ENCODE results near the gene CNOT4.

The CNOT4 gene

GRCh38 chr7:135334830-135335543 is 174.9 kb downstream of the CNOT4 start:
- ATAC-seq: peak; percentile 10; the same call in 2 of the 3 replicates
- TF ChIP-seq ESRRG (CRISPR knock-in tag; IDR thresholded peaks at IDR 0.05): no peak
- no peak for TF ChIP-seq TCF4 (CRISPR knock-in tag; IDR thresholded peaks at IDR 0.05; ENCODE audit: borderline replicate concordance)
- no peak for TF ChIP-seq SNAI2 (CRISPR knock-in tag; IDR thresholded peaks at IDR 0.05)
- no peak for TF ChIP-seq PATZ1 (CRISPR knock-in tag; IDR thresholded peaks at IDR 0.05; ENCODE audit: borderline replicate concordance)
- TF ChIP-seq RARB (CRISPR knock-in tag; IDR thresholded peaks at IDR 0.05): no peak
- no peak for TF ChIP-seq ISL1 (CRISPR knock-in tag; IDR thresholded peaks at IDR 0.05)
- TF ChIP-seq PPARA (CRISPR knock-in tag; IDR thresholded peaks at IDR 0.05; ENCODE audit: borderline replicate concordance): no peak
- TF ChIP-seq CSRNP3 (CRISPR knock-in tag; IDR thresholded peaks at IDR 0.05): no peak
- TF ChIP-seq ZFP30 (CRISPR knock-in tag; IDR thresholded peaks at IDR 0.05): no peak
- no peak for TF ChIP-seq POU6F1 (CRISPR knock-in tag; IDR thresholded peaks at IDR 0.05; ENCODE audit: borderline replicate concordance, low read depth)
- TF ChIP-seq ARNTL (CRISPR knock-in tag; IDR thresholded peaks at IDR 0.05; ENCODE audit: borderline replicate concordance, low read depth): no peak
- no peak for TF ChIP-seq ZNF70 (CRISPR knock-in tag; IDR thresholded peaks at IDR 0.05)
- TF ChIP-seq BACH2 (CRISPR knock-in tag; IDR thresholded peaks at IDR 0.05; ENCODE audit: borderline replicate concordance): no peak

GRCh38 chr7:135333946-135334345 is 176.0 kb downstream of the CNOT4 start:
- TF ChIP-seq BACH2 (CRISPR knock-in tag; IDR thresholded peaks at IDR 0.05; ENCODE audit: borderline replicate concordance): no peak
- TF ChIP-seq CREB5 (CRISPR knock-in tag; IDR thresholded peaks at IDR 0.05; ENCODE audit: low read depth): no peak
- no peak for TF ChIP-seq TOX (CRISPR knock-in tag; IDR thresholded peaks at IDR 0.05; ENCODE audit: borderline replicate concordance)
- TF ChIP-seq ZNF70 (CRISPR knock-in tag; IDR thresholded peaks at IDR 0.05): no peak
- TF ChIP-seq ARNTL (CRISPR knock-in tag; IDR thresholded peaks at IDR 0.05; ENCODE audit: borderline replicate concordance, low read depth): no peak
- no peak for TF ChIP-seq ESRRG (CRISPR knock-in tag; IDR thresholded peaks at IDR 0.05)
- ATAC-seq: no peak

- no peak for ATAC-seq
- no peak for TF ChIP-seq PPARA (CRISPR knock-in tag; IDR thresholded peaks at IDR 0.05; ENCODE audit: borderline replicate concordance)
- TF ChIP-seq CSRNP3 (CRISPR knock-in tag; IDR thresholded peaks at IDR 0.05): no peak
- TF ChIP-seq POU6F1 (CRISPR knock-in tag; IDR thresholded peaks at IDR 0.05; ENCODE audit: borderline replicate concordance, low read depth): no peak
Observed at GRCh38 chr7:135333200-135333599, 176.7 kb downstream of the CNOT4 start.

- TF ChIP-seq TCF4 (CRISPR knock-in tag; IDR thresholded peaks at IDR 0.05; ENCODE audit: borderline replicate concordance) (no peak), TOX (CRISPR knock-in tag; IDR thresholded peaks at IDR 0.05; ENCODE audit: borderline replicate concordance) (no peak), CREB5 (CRISPR knock-in tag; IDR thresholded peaks at IDR 0.05; ENCODE audit: low read depth) (no peak), ARNTL (CRISPR knock-in tag; IDR thresholded peaks at IDR 0.05; ENCODE audit: borderline replicate concordance, low read depth) (no peak), CSDC2 (CRISPR knock-in tag; IDR thresholded peaks at IDR 0.05) (no peak)
- ATAC-seq: no peak
Observed at GRCh38 chr7:135330088-135330487, 179.8 kb downstream of the CNOT4 start.
